ENCODE results near the gene TMEM81. TPM values are rescaled to one million over a fixed set of nuclear protein-coding genes. Genes with fewer than 3 reads are reported as not detected.
A peak's percentile ranks its signal among the peaks of the same experiment; 100 is the strongest.

Gene TMEM81
- total RNA-seq, 1 donor from 2014 or later, result not detected

DNA sequence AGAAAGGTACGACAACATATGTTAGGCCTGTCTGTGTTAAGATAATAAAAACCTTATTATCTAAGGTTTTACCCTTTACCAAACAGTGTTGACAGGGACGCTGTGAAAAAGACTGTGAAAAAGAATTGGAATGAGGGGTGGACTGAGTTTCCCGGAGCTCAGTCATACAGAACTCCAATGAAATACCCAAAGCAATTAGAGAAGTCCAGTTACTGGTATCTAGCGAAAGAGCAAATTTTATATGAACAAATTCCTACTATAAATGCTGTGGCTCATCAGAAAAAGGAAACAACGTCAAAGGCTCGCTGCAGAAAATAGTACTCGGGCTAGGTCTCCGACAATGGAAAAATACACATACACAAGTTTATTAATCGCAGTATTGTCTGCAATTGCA lies 38.2 kb upstream of the TMEM81 start:
- peak overlapping the region; percentile 87 to 92 for H3K27ac ChIP-seq
- intact Hi-C loops (cut with DNase I), result loop anchor here (1.0 kb wide), 1 partner anchor 89 kb away; the partner anchor contains the start of gene DSTYK

DNA sequence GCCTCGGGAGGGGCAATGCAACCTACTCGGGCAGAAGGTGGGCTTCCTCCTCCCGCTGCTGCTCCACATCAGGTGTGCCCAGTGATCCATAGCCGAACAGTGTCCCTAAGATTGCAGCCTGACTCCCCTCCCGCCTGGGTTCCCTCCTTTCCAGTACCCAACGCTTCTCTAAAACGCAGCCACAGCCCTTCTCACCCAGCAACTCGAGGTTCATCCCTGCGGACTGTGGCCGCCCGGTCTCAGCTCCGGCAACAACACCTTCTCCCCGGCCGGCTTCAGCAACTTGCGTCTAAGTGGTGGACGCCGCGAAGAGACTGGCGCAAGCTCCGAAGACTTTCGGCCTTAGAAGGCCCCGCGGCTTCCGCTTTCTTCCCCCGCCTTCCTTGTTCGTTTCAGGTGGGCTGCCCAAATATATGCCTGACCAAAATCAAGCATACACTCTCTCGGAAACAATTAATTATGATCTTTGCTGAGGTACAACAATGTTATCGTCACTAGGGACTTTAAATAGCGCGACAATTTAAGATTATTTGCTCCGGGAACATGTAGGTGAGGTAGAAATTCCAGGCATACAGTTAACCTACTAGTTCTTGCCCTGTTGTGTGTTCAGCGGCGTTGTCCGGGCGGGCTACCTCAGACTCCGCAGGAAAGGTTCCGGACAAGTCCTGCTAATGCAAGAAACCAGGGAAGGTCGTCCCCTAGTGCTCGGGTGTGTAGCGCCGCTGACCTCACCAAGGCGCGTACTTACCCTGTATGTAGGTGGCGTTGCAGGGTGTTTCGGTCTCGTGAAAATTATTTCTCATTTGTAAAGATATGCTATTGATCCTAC lies 37.6 kb upstream of the TMEM81 start, which contains the start of gene RBBP5:
TSS of gene RBBP5 (minus strand) at position 319 of the 829 bp plus-strand sequence. CDS start at position 214, 105 bp downstream.
- intact Hi-C loops (cut with DNase I), result loop anchor here (1.0 kb wide), 2 partner anchors 89 to 134 kb away; partner anchors contain the start of gene DSTYK
- DNase-seq (ENCODE audit: low spot score in 2 of 2), result peak; percentile 84 to 97
- peak within 1 kb of the TSS; percentile 73 to 90 for H3K4me3 ChIP-seq
- peaks cover 0 to 15% of the 10 kb centered on the region in 2 donors for H3K36me3 ChIP-seq
- H3K4me1 ChIP-seq, result peaks cover 18% of the 10 kb centered on the region in 2 donors
- no peaks in the 10 kb centered on the region for H3K9me3 ChIP-seq
- H3K27me3 ChIP-seq, result no peaks in the 10 kb centered on the region
- H3K27ac ChIP-seq, result peak within 1 kb of the TSS; percentile 87 to 92
- TF ChIP-seq, protein P1, sequence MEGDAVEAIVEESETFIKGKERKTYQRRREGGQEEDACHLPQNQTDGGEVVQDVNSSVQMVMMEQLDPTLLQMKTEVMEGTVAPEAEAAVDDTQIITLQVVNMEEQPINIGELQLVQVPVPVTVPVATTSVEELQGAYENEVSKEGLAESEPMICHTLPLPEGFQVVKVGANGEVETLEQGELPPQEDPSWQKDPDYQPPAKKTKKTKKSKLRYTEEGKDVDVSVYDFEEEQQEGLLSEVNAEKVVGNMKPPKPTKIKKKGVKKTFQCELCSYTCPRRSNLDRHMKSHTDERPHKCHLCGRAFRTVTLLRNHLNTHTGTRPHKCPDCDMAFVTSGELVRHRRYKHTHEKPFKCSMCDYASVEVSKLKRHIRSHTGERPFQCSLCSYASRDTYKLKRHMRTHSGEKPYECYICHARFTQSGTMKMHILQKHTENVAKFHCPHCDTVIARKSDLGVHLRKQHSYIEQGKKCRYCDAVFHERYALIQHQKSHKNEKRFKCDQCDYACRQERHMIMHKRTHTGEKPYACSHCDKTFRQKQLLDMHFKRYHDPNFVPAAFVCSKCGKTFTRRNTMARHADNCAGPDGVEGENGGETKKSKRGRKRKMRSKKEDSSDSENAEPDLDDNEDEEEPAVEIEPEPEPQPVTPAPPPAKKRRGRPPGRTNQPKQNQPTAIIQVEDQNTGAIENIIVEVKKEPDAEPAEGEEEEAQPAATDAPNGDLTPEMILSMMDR (IDR thresholded peaks at IDR 0.05), result peak; percentile 58 to 74 (median 64)

More for the DNA sequence above, 38.2 kb upstream of the TMEM81 start:
- peak overlapping the region; percentile 73 to 90 for H3K4me3 ChIP-seq
- TF ChIP-seq, protein P1 (IDR thresholded peaks at IDR 0.05), result no peak
- peaks cover 0 to 10% of the 10 kb centered on the region in 2 donors for H3K36me3 ChIP-seq
- no peak for DNase-seq (ENCODE audit: low spot score in 2 of 2)
- no peaks in the 10 kb centered on the region for H3K27me3 ChIP-seq
- H3K9me3 ChIP-seq, result no peaks in the 10 kb centered on the region
- peaks cover 18% of the 10 kb centered on the region in 2 donors for H3K4me1 ChIP-seq

DNA sequence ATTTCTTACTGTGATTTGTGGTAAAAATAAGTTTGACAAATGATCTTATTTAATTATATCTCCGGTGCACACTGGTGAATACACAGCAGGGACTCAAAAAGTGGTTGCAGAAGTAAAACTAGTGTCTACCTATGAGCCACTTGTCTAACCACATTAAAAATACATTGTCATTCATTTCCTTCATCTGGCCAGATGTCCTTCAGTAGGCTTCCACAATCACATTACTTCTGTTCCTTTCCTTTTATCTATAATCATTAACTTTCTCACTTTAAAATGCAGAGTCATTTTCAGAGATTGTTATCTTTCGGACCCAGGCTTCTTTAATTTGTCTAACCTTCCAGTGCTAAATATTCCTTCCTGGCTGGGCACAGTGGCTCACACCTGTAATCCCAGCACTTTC lies 34.5 kb upstream of the TMEM81 start:
- Histone ChIP-seq H3K4me3 (no peak overlapping the region), H3K36me3 (peaks cover 10 to 31% of the 10 kb centered on the region in 2 donors), H3K4me1 (peaks cover 18% of the 10 kb centered on the region in 2 donors), H3K27ac (no peak overlapping the region), H3K9me3 (no peaks in the 10 kb centered on the region), H3K27me3 (no peaks in the 10 kb centered on the region)
- TF ChIP-seq, protein P1 (IDR thresholded peaks at IDR 0.05), result no peak
- no peak for DNase-seq (ENCODE audit: low spot score in 2 of 2)
- intact Hi-C loops (cut with DNase I), result no loop called here

DNA sequence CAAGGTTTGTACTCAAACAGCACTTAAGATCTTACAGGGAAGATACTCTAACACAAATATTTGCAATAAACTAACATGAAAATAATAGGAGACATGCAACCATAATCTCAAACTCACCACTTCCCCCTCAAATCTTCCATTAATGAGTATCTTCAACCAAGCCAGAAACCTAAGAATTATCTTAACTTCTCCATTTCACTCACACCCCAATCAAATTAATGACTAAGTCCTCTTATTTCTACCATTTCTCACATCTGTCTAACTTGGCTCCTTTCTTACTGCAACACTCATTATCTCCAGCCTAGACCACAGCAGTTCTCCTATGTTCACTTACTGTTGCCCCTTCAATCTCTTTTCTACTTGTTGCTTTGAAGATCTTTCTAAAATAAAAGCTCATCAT lies 27.1 kb upstream of the TMEM81 start:
- TF ChIP-seq, protein P1 (IDR thresholded peaks at IDR 0.05), result no peak
- no peak overlapping the region for H3K27ac ChIP-seq
- DNase-seq (ENCODE audit: low spot score in 2 of 2), result no peak
- intact Hi-C loops (cut with DNase I), result no loop called here
- H3K4me3 ChIP-seq, result no peak overlapping the region
- H3K27me3 ChIP-seq, result no peaks in the 10 kb centered on the region
- H3K4me1 ChIP-seq, result no peaks in the 10 kb centered on the region
- peaks cover 37 to 38% of the 10 kb centered on the region in 2 donors for H3K36me3 ChIP-seq
- no peaks in the 10 kb centered on the region for H3K9me3 ChIP-seq

DNA sequence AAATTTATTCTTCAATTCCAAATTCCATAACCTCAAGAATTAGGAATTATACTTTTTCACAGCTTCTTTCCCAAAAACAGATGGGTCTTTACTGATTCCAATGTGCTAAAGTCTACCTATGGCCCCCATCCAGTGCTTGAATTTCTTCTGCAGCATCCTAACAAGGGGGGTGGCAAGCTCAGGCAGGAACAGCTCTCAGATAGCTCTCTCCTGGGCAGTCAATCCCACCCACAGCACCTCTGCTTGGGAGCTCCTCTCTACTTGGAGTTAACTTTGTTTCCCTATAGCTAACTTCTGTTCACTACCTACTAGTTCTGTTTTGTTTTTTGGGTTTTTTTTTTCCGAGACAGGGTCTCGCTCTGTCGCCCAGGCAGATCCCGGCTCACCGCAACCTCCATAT lies 25.5 kb upstream of the TMEM81 start:
- H3K27ac ChIP-seq, result no peak overlapping the region
- TF ChIP-seq, protein P1 (IDR thresholded peaks at IDR 0.05), result no peak
- no peaks in the 10 kb centered on the region for H3K9me3 ChIP-seq
- H3K27me3 ChIP-seq, result no peaks in the 10 kb centered on the region
- peaks cover 47 to 52% of the 10 kb centered on the region in 2 donors for H3K36me3 ChIP-seq
- intact Hi-C loops (cut with DNase I), result no loop called here
- no peak for DNase-seq (ENCODE audit: low spot score in 2 of 2)
- H3K4me3 ChIP-seq, result no peak overlapping the region
- no peaks in the 10 kb centered on the region for H3K4me1 ChIP-seq

Measured in ascending aorta (tissue), 2 donors.